Prostate gland (tissue), 2 donors: ENCODE results near the gene DNAH9.

ENCODE experiments used
- CTCF ChIP-seq, 4 experiments: fragments of 200-600 bp in 2 of 4; fragments of 450-650 bp in 2 of 4; sonication (generic) in 2 of 4; IDR thresholded peaks; 1 replicate in 3 of 4; 2 replicates in 1 of 4; pipeline ENCODE4 v1.5.1; 2016 to 2019; ENCODE audit warnings: antibody characterized with exemption in 4 of 4, mild to moderate bottlenecking in 2 of 4, moderate library complexity in 2 of 4
- POLR2AphosphoS5 ChIP-seq: sonication (generic); formaldehyde crosslinking; IDR thresholded peaks from one replicate; pipeline ENCODE4 v1.6.1; 2017; ENCODE audit warnings: antibody characterized with exemption

GRCh38 chr17:11823862-11824261 lies 225.6 kb downstream of the DNAH9 start:
- no peak for TF ChIP-seq CTCF (IDR thresholded peaks at IDR 0.05)
- TF ChIP-seq POLR2AphosphoS5: no peak
